Inflammatory macrophage treated with lipopolysaccharide for 4 hours (primary cell): ENCODE results near the gene CARS1.
A peak's percentile ranks its signal among the peaks of the same experiment; 100 is the strongest.

ENCODE experiments used
- DNase-seq: peaks from one replicate; pipeline ENCODE4 v3.0.0-alpha.2; 2020

Gene CARS1

GRCh38 chr11:3057069-3057963, at the start of gene CARS1:
CARS1 (minus strand) TSS chr11:3057423; CDS start chr11:3057367, 56 bp downstream.
- peak; percentile 97 for DNase-seq

- DNase-seq: no peak
These were observed 48.8 kb upstream of the CARS1 start for GRCh38 chr11:3105791-3106735.

- DNase-seq: no peak
These were observed 48.0 kb upstream of the CARS1 start for GRCh38 chr11:3104961-3105790.

- no peak for DNase-seq
These were observed 47.0 kb upstream of the CARS1 start for GRCh38 chr11:3104051-3104714.

GRCh38 chr11:3103076-3103475, 45.9 kb upstream of the CARS1 start:
- DNase-seq: no peak

- DNase-seq: no peak
These were observed 45.4 kb upstream of the CARS1 start for GRCh38 chr11:3102641-3102921.

- DNase-seq: no peak
These were observed 44.9 kb upstream of the CARS1 start for GRCh38 chr11:3101921-3102640.

GRCh38 chr11:3099178-3099577, 42.0 kb upstream of the CARS1 start:
- peak; percentile 63 for DNase-seq

- no peak for DNase-seq
These were observed 39.8 kb upstream of the CARS1 start for GRCh38 chr11:3096909-3097530.

GRCh38 chr11:3095712-3096361, 38.6 kb upstream of the CARS1 start:
- no peak for DNase-seq

GRCh38 chr11:3094223-3094824, 37.1 kb upstream of the CARS1 start:
- DNase-seq: no peak

GRCh38 chr11:3093281-3094191, 36.3 kb upstream of the CARS1 start:
- no peak for DNase-seq

GRCh38 chr11:3092603-3093141, 35.4 kb upstream of the CARS1 start:
- DNase-seq: no peak

- peak; percentile 52 for DNase-seq
These were observed 34.8 kb upstream of the CARS1 start for GRCh38 chr11:3091846-3092602.

- no peak for DNase-seq
These were observed 34.0 kb upstream of the CARS1 start for GRCh38 chr11:3091081-3091845.

GRCh38 chr11:3090096-3090901, 33.1 kb upstream of the CARS1 start:
- DNase-seq: no peak
